ENCODE data around the gene ABHD1.
"Not testable (repeated sequence)": the region's sequence is repeated elsewhere in the genome, so short reads cannot be mapped to it uniquely, and the experiment has no call there.

ABHD1 gene

GRCh38 chr2:27108221-27108620 lies 15.4 kb upstream of the ABHD1 start:
- Histone ChIP-seq H3K27ac (replicated peaks) (no peak overlapping the region), H3K27me3 (ENCODE audit: insufficient read depth, poor library complexity, severe bottlenecking) (no peaks in the 10 kb centered on the region), H3K4me3 (replicated peaks; ENCODE audit: insufficient read depth, low read length) (no peak overlapping the region)
- DNase-seq (ENCODE audit: low read depth in 1 of 2, low spot score in 1 of 2) = no peak
- TF ChIP-seq GABPA (IDR thresholded peaks at IDR 0.05; ENCODE audit: low read depth) (no peak), POLR2AphosphoS5 (IDR thresholded peaks at IDR 0.05; ENCODE audit: low read depth) (no peak), SPI1 (IDR thresholded peaks at IDR 0.05; ENCODE audit: borderline replicate concordance, low read depth) (no peak), CTCF (IDR thresholded peaks at IDR 0.05; ENCODE audit: insufficient read depth, low read length) (no peak), REST (IDR thresholded peaks at IDR 0.05; ENCODE audit: insufficient replicate concordance, low read depth) (no peak)

GRCh38 chr2:27109083-27109482 lies 14.5 kb upstream of the ABHD1 start:
- Histone ChIP-seq H3K27ac (replicated peaks) (no peak overlapping the region), H3K4me3 (replicated peaks; ENCODE audit: insufficient read depth, low read length) (no peak overlapping the region), H3K27me3 (ENCODE audit: insufficient read depth, poor library complexity, severe bottlenecking) (no peaks in the 10 kb centered on the region)
- DNase-seq (ENCODE audit: low read depth in 1 of 2, low spot score in 1 of 2) = no peak
- TF ChIP-seq CTCF (IDR thresholded peaks at IDR 0.05; ENCODE audit: insufficient read depth, low read length) (no peak), GABPA (IDR thresholded peaks at IDR 0.05; ENCODE audit: low read depth) (no peak), SPI1 (IDR thresholded peaks at IDR 0.05; ENCODE audit: borderline replicate concordance, low read depth) (no peak), POLR2AphosphoS5 (IDR thresholded peaks at IDR 0.05; ENCODE audit: low read depth) (no peak), REST (IDR thresholded peaks at IDR 0.05; ENCODE audit: insufficient replicate concordance, low read depth) (no peak)

GRCh38 chr2:27110603-27111352 lies 12.8 kb upstream of the ABHD1 start:
- not testable (repeated sequence) for DNase-seq (ENCODE audit: low read depth in 1 of 2, low spot score in 1 of 2); H3K27me3 ChIP-seq (ENCODE audit: insufficient read depth, poor library complexity, severe bottlenecking); H3K27ac ChIP-seq (replicated peaks); H3K4me3 ChIP-seq (replicated peaks; ENCODE audit: insufficient read depth, low read length)

- DNase-seq (ENCODE audit: low read depth in 1 of 2, low spot score in 1 of 2); H3K27me3 ChIP-seq (ENCODE audit: insufficient read depth, poor library complexity, severe bottlenecking); H3K27ac ChIP-seq (replicated peaks); H3K4me3 ChIP-seq (replicated peaks; ENCODE audit: insufficient read depth, low read length): not testable (repeated sequence)
Measured at GRCh38 chr2:27111392-27112078, 12.1 kb upstream of the ABHD1 start.
